Endothelial cell of umbilical vein (primary cell): ENCODE measurements around the gene STK11IP. TPM values are rescaled to one million over a fixed set of nuclear protein-coding genes. Genes with fewer than 3 reads are reported as not detected.

Experiments used
- BruUV-seq: library from RNA; stranded (reverse); fragments of 400-500 nt; replicated peaks from 2 replicates; lab custom pipeline; 2021; lab: Mats Ljungman, UMichigan
- CTCF ChIA-PET: fragments of 300-600, 350-600 bp; sonication (Branson Sonifier 250); formaldehyde crosslinking; loops from one replicate; lab custom pipeline; 2021; ENCODE audit warnings: antibody characterized with exemption, inconsistent platforms; lab: Charles Lee
- POLR2A ChIA-PET: fragments of 300-600, 350-600 bp; sonication (Branson Sonifier 250); formaldehyde crosslinking; loops from one replicate; lab custom pipeline; 2021; ENCODE audit warnings: antibody characterized with exemption, inconsistent platforms; lab: Charles Lee
- DNase-seq: peaks from one replicate; pipeline ENCODE4 v3.0.0-alpha.2; 2011; ENCODE audit warnings: low read depth, low spot score
- FAIRE-seq: peaks from 2 replicates; lab custom pipeline; 2011; peaks lifted over from hg19 to GRCh38; lab: Jason Lieb, UNC
- H2AFZ ChIP-seq: 2 replicates; pipeline ENCODE4 v1.6.0; 2012; ENCODE audit warnings: low read depth, low read length, control low read depth, inconsistent platforms
- H3K27ac ChIP-seq: 2 replicates; pipeline ENCODE4 v1.5.1; 2011; ENCODE audit warnings: low read depth, mild to moderate bottlenecking, control low read depth, low read length, moderate library complexity; ENCODE audit not compliant: insufficient read depth
- H3K27me3 ChIP-seq, 2 experiments: 2 replicates each; pipeline versions ENCODE4 v1.6.0 to v1.6.1; 2011; ENCODE audit warnings: low read length in 2 of 2, mixed read lengths in 1 of 2; ENCODE audit not compliant: control insufficient read depth in 2 of 2, insufficient read depth in 2 of 2
- H3K36me3 ChIP-seq, 2 experiments: 2 replicates in 1 of 2; 3 replicates in 1 of 2; pipeline ENCODE4 v1.5.1; 2011; ENCODE audit warnings: low read length in 2 of 2, mild to moderate bottlenecking in 1 of 2, moderate library complexity in 1 of 2; ENCODE audit not compliant: control insufficient read depth in 2 of 2, insufficient read depth in 2 of 2; ENCODE audit errors: extremely low read depth in 1 of 2
- H3K4me1 ChIP-seq: 3 replicates; pipeline ENCODE4 v1.5.1; 2011; ENCODE audit warnings: mild to moderate bottlenecking, low read length; ENCODE audit not compliant: control insufficient read depth, insufficient read depth; ENCODE audit errors: extremely low read depth
- H3K4me2 ChIP-seq: 2 replicates; pipeline ENCODE4 v1.6.1; 2011; ENCODE audit warnings: low read length, control low read depth, mixed read lengths; ENCODE audit not compliant: insufficient read depth
- H3K4me3 ChIP-seq, 3 experiments: fragments of 200-600 bp in 1 of 3; sonication (generic), shearing (Covaris generic) in 1 of 3; replicated peaks in 1 of 3; 2 replicates each; pipeline ENCODE4 v1.5.1; 2011 to 2016; ENCODE audit warnings: control low read depth in 3 of 3, low read length in 3 of 3, mild to moderate bottlenecking in 2 of 3, inconsistent platforms in 1 of 3, low read depth in 1 of 3, moderate library complexity in 1 of 3; ENCODE audit not compliant: insufficient read depth in 1 of 3
- H3K79me2 ChIP-seq: 2 replicates; pipeline ENCODE4 v1.6.0; 2012; ENCODE audit warnings: low read length, inconsistent platforms; ENCODE audit not compliant: control insufficient read depth, insufficient read depth
- H3K9ac ChIP-seq: replicated peaks from 2 replicates; pipeline ENCODE3; 2011; ENCODE audit warnings: low read length, control low read depth; ENCODE audit not compliant: insufficient read depth; ENCODE audit errors: extremely low read depth
- H3K9me1 ChIP-seq: replicated peaks from 3 replicates; pipeline ENCODE4 v1.6.0; 2011; ENCODE audit warnings: mild to moderate bottlenecking, low read length; ENCODE audit not compliant: control insufficient read depth, insufficient read depth; ENCODE audit errors: extremely low read depth
- H3K9me3 ChIP-seq: replicated peaks from 2 replicates; pipeline ENCODE4 v1.5.1; 2012; ENCODE audit warnings: low read length, inconsistent platforms; ENCODE audit not compliant: control insufficient read depth, insufficient read depth
- H4K20me1 ChIP-seq: replicated peaks from 2 replicates; pipeline ENCODE3; 2011; ENCODE audit warnings: mild to moderate bottlenecking, low read length; ENCODE audit not compliant: control insufficient read depth, insufficient read depth; ENCODE audit errors: extremely low read depth
- EZH2 ChIP-seq: IDR thresholded peaks from 2 replicates; pipeline ENCODE4 v1.6.1; 2012; ENCODE audit warnings: borderline replicate concordance, low read depth, mild to moderate bottlenecking, moderate library complexity, low read length, inconsistent platforms; ENCODE audit not compliant: severe bottlenecking
- FOS ChIP-seq: IDR thresholded peaks from 2 replicates; pipeline ENCODE4 v1.6.1; 2011; ENCODE audit warnings: mild to moderate bottlenecking, low read length, moderate library complexity, borderline replicate concordance; ENCODE audit not compliant: insufficient read depth
- GATA2 ChIP-seq: IDR thresholded peaks from 2 replicates; pipeline ENCODE4 v1.7.0; 2011; ENCODE audit warnings: low read depth, mild to moderate bottlenecking, moderate library complexity, mixed read lengths, low read length; ENCODE audit not compliant: insufficient read length, insufficient read depth
- JUN ChIP-seq: IDR thresholded peaks from 2 replicates; pipeline ENCODE4 v1.6.1; 2011; ENCODE audit warnings: borderline replicate concordance, low read depth; ENCODE audit not compliant: insufficient read length, insufficient read depth
- MYC ChIP-seq: IDR thresholded peaks from one replicate; pipeline ENCODE4 v1.6.1; 2011; ENCODE audit warnings: mild to moderate bottlenecking, low read depth, low read length
- POLR2A ChIP-seq: IDR thresholded peaks from 2 replicates; pipeline ENCODE4 v1.6.1; 2012; ENCODE audit warnings: low read depth, mild to moderate bottlenecking, control low read depth, low read length
- POLR2AphosphoS5 ChIP-seq: IDR thresholded peaks from 2 replicates; pipeline ENCODE4 v1.6.1; 2012; ENCODE audit warnings: low read depth, mild to moderate bottlenecking, control low read depth, low read length, moderate library complexity; ENCODE audit not compliant: insufficient read depth
- dilution Hi-C: fragments of 300-500 bp; cut with MboI; formaldehyde crosslinking; loops from one replicate; pipeline ENCODE4 v1.15.0; 2019; ENCODE audit warnings: low sequenced_read_pairs; ENCODE audit not compliant: extremely low pct_ligation_motif_present
- intact Hi-C: fragments of 100-400 bp; cut with micrococcal nuclease; formaldehyde crosslinking; loops from one replicate; pipeline ENCODE4 v1.10.0; 2022
- polyA plus RNA-seq, 4 experiments: library from polyadenylated mRNA; depleted of rRNA in 3 of 4; stranded (reverse) in 3 of 4; unstranded in 1 of 4; fragments of >200 nt; gene quantifications; 2 replicates each; pipeline versions ENCODE4 v1.2.1 to v1.2.3, GENCODE V29; 2011 to 2012; ENCODE audit warnings: missing spikeins in 1 of 4
- total RNA-seq: library from RNA; stranded (reverse); gene quantifications from 2 replicates; pipeline ENCODE4 v1.2.3, GENCODE V29; 2021
- TF ChIP-seq, protein P1 (sequence below), 2 donors: IDR thresholded peaks; 1 replicate in 1 of 2; 2 replicates in 1 of 2; pipeline ENCODE4 v1.5.1; 2011; ENCODE audit warnings: low read length in 2 of 2, mild to moderate bottlenecking in 2 of 2, moderate library complexity in 2 of 2, control low read depth in 1 of 2, inconsistent platforms in 1 of 2, low read depth in 1 of 2; ENCODE audit not compliant: insufficient read depth in 1 of 2; ENCODE audit errors: extremely low read depth in 1 of 2
- TF ChIP-seq, protein P2 (sequence below): IDR thresholded peaks from 2 replicates; pipeline ENCODE4 v1.6.1; 2011; ENCODE audit not compliant: insufficient read depth, insufficient read length

The STK11IP gene
- total and polyA plus RNA-seq, 2 donors (not counting 3 experiments of a cell fraction or from before 2014, with no cell fraction given), result 17.7 to 19.2 TPM

DNA sequence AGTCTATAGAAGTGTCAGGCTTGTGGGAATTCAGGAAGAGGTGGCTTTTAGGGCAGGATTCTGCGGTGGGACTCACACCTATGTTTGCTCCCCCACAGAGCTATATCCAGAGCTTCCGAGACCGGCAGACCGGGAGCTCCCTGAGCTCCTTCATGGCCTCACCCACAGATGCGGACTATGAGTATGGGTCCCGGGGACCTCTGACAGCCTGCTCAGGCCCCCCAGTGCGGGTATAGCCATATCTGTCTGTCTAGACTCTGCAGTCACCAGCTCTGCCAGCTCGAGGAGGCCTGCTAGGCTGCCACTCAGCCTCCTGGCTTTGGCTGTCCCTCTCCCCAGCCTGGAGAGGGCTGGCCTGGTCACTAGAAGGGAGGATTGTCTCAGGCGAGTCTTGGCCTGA, 48.0 kb upstream of the STK11IP start:
- ChIA-PET POLR2A (no interaction called here), CTCF (interaction anchor here (1.0 to 2.9 kb wide), 4 partner anchors 9 to 54 kb away, joined by 4 to 14 read pairs (median 4); a partner anchor contains a TSS)
- Histone ChIP-seq H3K4me3 (no peak overlapping the region), H2AFZ (no peak overlapping the region), H3K4me1 (no peaks in the 10 kb centered on the region), H3K9me3 (no peaks in the 10 kb centered on the region), H3K9ac (no peak overlapping the region), H3K4me2 (no peak overlapping the region), H4K20me1 (no peaks in the 10 kb centered on the region), H3K27ac (no peak overlapping the region), H3K27me3 (peaks cover 28 to 29% of the 10 kb centered on the region in 2 experiments), H3K9me1 (no peaks in the 10 kb centered on the region), H3K79me2 (no peaks in the 10 kb centered on the region), H3K36me3 (no peaks in the 10 kb centered on the region)
- FAIRE-seq (no peak), DNase-seq (no peak)
- intact Hi-C loops, result no loop called here
- dilution Hi-C loops, result no loop called here
- BruUV-seq, result no TSS peak
- no peak for TF ChIP-seq POLR2AphosphoS5
- no peak for TF ChIP-seq GATA2
- TF ChIP-seq EZH2, result no peak
- TF ChIP-seq FOS, result no peak
- TF ChIP-seq, protein P1, sequence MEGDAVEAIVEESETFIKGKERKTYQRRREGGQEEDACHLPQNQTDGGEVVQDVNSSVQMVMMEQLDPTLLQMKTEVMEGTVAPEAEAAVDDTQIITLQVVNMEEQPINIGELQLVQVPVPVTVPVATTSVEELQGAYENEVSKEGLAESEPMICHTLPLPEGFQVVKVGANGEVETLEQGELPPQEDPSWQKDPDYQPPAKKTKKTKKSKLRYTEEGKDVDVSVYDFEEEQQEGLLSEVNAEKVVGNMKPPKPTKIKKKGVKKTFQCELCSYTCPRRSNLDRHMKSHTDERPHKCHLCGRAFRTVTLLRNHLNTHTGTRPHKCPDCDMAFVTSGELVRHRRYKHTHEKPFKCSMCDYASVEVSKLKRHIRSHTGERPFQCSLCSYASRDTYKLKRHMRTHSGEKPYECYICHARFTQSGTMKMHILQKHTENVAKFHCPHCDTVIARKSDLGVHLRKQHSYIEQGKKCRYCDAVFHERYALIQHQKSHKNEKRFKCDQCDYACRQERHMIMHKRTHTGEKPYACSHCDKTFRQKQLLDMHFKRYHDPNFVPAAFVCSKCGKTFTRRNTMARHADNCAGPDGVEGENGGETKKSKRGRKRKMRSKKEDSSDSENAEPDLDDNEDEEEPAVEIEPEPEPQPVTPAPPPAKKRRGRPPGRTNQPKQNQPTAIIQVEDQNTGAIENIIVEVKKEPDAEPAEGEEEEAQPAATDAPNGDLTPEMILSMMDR (IDR thresholded peaks at IDR 0.05; ENCODE audit: extremely low read depth in 1 of 2, insufficient read depth in 1 of 2, low read depth in 1 of 2, low read length in 2 of 2), result no peak
- TF ChIP-seq, protein P2, sequence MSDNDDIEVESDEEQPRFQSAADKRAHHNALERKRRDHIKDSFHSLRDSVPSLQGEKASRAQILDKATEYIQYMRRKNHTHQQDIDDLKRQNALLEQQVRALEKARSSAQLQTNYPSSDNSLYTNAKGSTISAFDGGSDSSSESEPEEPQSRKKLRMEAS, result no peak
- no peak for TF ChIP-seq POLR2A
- no peak for TF ChIP-seq JUN
- no peak for TF ChIP-seq MYC
